K562 treated with DMSO at 1 percent for 24 hours (cell line): Measurements from ENCODE around the gene CCL1. TPM values are rescaled to one million over a fixed set of nuclear protein-coding genes. Genes with fewer than 3 reads are reported as not detected.

Experiments
- total RNA-seq: library from RNA; unstranded; fragments of 300-600 nt; gene quantifications from 2 replicates; pipeline ENCODE4 v1.2.3, GENCODE V29; 2022; ENCODE audit warnings: low read depth; ENCODE audit not compliant: insufficient read depth

Gene CCL1, protein sequence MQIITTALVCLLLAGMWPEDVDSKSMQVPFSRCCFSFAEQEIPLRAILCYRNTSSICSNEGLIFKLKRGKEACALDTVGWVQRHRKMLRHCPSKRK
- not detected in 2 replicates for total RNA-seq

DNA sequence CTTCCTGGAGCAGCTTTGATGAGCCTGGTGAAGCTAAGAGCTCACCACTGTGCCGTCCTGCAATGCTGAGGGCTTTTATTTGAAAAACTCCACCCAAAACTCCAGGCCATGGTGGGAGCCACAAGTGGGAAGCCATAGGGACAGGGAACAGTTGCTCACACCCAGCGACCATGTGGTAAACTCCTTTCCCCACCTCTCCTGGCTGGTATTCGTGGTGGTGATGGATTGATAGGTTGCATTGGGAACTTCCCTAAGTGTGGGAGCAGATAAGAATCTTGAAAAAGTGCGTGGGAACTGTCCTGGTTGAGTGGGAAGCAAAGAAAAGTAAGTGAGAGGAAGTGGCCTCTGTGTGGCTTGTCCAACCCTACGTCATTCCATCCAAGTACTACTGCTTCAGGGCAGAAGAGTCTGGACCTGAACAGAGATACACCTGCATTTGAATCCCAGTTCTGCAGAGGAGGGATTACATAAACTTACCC lies at the start of gene CCL1:
Gene CCL1, minus strand, starts transcription at position 51 of the 479 bp plus-strand sequence. CDS start 72 bp downstream, outside the sequence.

DNA sequence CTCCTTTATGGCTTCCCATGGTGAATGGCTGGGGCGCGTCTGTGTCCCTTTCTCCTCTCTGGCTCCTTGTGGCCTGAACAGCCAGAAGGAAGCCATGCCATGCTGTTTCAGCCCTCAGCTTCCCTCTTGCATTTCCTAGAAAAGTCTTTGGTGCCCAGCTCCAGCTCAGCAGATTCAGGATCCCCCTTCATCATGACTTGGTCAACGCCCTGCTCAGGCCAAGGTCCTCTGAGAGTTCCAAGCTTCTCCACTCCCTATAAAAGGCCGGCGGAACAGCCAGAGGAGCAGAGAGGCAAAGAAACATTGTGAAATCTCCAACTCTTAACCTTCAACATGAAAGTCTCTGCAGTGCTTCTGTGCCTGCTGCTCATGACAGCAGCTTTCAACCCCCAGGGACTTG lies 6.8 kb downstream of the CCL1 start, which contains the start of gene CCL13:
Gene CCL13, plus strand, starts transcription at position 287 of the 400 bp plus-strand sequence. Its CDS starts 47 bp downstream, at position 334.

DNA sequence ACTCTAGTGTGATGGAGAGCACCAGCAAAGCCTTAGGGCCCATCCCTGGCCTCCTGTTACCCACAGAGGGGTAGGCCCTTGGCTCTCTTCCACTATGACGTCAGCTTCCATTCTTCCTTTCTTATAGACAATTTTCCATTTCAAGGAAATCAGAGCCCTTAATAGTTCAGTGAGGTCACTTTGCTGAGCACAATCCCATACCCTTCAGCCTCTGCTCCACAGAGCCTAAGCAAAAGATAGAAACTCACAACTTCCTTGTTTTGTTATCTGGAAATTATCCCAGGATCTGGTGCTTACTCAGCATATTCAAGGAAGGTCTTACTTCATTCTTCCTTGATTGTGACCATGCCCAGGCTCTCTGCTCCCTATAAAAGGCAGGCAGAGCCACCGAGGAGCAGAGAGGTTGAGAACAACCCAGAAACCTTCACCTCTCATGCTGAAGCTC lies 44.0 kb downstream of the CCL1 start, which contains the start of gene CCL8:
Gene CCL8, plus strand, starts transcription at position 397 of the 445 bp plus-strand sequence. CDS start 67 bp downstream, outside the sequence.

Other genes starting within 250 kb of the CCL1 start
- gene CCL2, start 107.9 kb downstream of the CCL1 start, total RNA-seq = 3.8 TPM in 2 replicates
- gene CCL7, start 93.0 kb downstream of the CCL1 start, total RNA-seq = not detected in 2 replicates
- gene CCL11, start 77.5 kb downstream of the CCL1 start, total RNA-seq = not detected in 2 replicates
- not detected in 2 replicates for gene CCL8, start 43.8 kb downstream of the CCL1 start, total RNA-seq
- gene CCL13, start 6.8 kb downstream of the CCL1 start, total RNA-seq = not detected in 2 replicates
- gene TMEM132E, start 216.3 kb upstream of the CCL1 start, total RNA-seq = not detected in 2 replicates